GM19193 (cell line): Measurements from ENCODE around the gene BLTP3B.

ENCODE experiments used
- POLR2A ChIP-seq: IDR thresholded peaks from 4 replicates; pipeline ENCODE4 v1.6.1; 2011; ENCODE audit not compliant: insufficient read depth, insufficient read length; ENCODE audit errors: extremely low read depth

BLTP3B gene

DNA sequence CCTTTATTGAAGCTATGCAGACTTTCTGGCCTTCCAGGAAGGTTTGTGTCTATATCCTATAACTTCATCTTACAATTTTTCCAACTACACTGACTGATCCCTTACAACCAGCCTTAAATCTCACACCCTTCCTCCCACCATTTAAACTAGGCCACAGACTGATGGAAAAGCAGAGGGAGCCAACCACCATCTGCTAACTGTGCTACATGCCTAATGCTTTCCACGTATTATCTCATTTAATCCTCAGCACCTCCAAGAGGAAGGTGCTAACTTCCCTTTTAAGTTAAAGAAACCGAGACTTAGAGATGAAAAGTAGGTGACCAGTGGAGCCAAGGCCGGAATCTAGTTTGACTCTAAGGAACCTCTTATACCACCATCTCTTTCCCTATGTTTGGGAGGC lies 22.7 kb upstream of the BLTP3B start:
- no peak for TF ChIP-seq POLR2A

DNA sequence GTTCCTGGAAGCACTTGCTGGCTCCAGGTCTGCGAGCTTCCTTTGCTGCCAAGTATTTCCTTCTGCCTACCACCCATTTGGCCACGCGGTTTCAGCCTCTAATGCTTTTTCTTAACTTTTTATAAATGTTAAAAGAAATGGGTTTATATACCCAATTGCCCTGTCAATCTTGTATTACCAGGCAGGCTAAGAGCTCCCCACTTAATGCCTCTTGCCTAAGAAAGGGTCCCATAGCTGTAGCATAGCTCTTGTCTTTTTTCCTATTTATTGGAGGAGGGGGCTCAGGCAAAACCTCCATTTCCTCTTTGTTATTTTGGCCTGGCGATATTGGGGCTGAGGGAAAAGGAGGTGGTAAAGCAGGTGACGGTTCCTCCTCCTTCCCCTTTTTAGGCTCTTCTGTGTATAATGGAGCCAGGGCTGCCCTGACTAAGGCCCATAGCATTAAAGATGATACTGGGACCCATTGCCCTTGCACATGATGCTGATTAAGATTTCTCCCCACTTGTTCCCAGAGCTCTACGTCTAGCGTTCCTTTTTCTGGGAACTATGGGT lies 21.6 kb upstream of the BLTP3B start:
- TF ChIP-seq POLR2A = no peak

DNA sequence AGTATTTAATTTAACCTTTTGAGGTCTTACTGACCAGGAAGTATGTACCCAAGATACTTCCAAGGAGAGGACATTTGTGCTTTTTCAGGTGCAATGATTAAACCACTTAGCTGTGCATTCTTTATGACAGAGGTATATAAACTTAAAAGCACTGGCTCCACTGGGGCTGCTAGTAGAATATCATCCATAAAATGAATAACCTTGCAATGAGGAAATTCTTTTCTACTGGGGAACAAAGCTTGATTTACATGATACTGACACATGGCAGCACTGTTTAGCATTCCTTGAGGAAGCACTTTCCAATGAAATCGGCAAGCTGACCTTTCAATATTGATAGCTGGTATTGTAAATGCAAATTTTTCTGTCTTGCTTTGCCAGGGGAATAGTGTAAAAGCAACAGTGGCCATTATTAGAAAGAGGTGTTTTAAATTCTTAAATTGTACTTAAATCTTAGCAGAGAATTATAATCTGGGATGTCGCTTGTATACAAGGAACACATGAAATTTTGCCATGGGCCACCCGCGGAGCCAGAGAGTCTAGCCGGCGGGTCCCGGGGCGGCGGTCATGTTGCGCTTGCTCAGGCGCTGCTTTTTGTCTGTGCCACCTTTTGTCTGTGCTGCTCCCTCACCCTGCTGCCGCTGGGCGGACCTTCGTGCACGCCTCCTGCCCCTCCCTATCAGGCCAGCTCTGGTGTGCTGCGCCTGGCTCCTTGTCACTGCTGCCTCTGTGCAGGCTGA lies 20.9 kb upstream of the BLTP3B start:
- no peak for TF ChIP-seq POLR2A

DNA sequence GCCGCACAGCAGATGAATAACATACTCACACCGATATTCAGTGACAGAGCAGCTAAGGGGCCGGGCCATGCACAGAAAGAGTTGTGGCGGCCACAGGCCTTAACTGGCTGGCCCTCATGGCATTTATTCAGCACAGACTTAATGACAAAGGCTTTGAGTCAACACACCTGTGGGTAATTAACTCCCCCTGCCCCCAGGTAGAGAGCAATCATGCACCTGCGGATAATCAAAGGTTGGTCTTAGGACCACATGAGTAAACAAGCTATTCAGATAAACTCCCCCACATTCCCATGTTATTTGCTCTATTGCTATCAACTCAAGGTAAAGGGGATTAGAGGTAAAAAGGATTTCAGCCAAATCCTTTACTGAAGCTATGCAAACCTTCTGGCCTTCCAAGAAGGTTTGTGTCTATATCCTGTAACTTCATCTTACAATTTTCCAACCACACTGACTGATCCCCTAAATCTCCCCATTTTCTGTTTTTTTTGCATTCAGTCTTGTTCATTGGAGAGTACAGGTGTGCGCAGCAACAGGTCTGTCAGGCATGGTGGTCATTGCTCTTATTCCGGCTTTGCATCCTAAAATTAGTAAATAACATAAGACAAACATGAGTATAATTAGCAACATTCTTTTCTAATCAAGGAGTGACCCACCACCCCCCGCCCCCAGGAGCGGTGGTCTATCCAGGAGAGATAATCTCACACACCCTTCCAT lies 16.9 kb upstream of the BLTP3B start:
- TF ChIP-seq POLR2A = no peak

DNA sequence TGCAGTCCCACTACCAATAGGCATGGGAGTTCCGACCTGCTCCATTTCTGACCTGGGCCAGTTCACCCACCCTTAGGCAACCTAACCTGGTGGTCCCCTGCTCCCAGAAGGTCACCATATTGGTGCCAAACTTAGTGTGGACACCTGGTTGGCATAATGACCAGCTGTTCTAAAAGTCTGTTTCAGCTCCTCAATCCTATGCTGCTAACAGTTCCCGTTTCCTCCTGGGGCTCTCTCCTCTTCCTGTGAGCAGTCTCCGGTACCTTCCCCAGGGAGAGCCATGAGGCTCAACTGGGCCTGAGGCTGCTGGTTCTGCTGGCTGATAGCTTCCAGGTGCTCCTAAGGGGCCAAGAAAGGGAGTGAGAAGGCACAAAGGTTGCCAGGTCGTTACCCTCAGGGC lies 15.9 kb upstream of the BLTP3B start:
- TF ChIP-seq POLR2A = no peak

DNA sequence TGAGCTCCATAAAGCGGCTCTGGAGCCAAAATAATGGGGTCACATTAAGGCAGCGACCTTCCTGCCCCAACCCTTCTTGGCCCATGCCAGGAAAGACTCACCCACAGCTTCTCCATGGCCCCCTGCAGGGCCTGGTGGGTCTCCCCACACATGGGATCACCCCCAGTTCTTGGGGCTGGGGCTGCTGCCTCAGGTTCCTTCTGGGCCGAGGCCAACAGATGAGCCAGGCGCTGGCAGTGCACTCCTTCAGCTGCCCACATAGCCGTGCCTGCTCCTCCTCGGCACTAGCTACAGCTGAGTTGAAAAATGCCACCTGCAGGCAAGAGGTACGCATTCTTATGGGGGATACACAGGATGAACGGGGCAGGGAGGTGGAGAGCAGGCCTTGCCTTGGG lies 14.8 kb upstream of the BLTP3B start:
- no peak for TF ChIP-seq POLR2A

DNA sequence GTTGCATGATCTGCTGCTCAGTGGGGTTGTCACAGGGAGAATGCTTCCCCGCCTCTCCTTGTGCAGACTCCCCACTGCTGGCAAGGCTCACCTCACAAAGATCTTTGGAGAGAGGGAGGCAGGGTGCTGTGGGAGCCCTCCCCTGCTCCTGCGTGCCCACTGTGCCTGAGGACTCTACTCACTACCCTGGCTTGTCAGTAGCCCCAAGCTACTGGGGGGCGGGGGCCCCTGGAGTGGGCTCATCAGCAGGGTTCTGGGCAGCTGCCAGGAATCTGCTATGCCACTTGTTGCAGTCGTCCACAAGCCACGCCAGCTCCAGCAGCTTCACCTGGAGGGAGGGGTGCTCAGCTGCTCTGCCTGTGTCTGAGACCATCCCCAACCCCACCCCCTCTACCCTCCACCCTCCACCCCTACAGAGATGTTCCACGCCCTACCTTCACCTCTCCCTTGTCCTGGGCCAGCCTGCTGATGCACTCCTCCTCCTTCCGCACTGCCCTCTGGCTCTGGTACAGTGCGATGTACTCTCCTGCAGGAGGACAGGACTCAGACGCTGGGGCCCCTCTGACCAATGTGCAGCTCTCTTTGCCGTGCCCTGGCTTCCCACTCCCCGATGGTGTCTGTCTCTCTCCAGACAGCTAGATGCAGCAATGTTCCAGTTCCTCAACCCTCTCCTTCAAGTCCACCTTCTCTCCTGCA lies 14.2 kb upstream of the BLTP3B start:
- no peak for TF ChIP-seq POLR2A

DNA sequence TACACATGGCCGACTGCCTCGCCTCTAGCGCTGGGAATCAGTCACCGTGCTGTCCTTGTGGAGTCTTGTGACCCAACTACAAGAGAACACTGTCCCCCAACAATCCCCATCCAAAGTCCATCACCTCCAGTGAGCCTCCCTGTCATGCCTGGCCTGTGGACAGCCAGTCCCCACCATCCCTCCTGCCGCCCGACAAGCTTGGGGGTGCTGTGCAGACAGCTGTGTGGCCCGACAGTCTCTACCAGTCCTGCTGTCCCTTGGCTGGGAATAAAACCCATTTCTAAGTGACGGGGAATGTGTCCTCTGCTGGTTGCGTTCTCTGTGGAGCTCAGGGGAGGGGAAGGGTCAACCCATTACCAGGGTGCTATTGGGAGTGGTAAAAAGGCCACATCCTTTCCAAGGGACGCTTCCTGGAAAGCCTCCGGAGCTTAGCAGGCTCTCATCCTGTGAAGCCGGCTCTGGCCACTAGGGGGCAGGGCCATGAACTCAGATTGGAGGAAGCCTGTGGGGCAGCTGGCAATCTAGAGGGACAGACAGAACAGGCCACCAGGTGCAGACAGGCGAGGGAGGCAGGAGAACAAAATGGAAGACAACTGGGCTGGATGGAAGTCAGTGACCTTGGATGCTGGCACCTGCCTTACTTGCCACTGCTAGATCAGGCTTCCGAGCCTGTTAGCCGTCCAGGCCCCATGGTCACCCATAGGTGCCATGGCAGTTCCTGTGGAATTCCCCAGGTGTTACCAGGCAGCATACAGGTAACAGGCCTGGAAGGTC lies 12.0 kb upstream of the BLTP3B start:
- TF ChIP-seq POLR2A = no peak

DNA sequence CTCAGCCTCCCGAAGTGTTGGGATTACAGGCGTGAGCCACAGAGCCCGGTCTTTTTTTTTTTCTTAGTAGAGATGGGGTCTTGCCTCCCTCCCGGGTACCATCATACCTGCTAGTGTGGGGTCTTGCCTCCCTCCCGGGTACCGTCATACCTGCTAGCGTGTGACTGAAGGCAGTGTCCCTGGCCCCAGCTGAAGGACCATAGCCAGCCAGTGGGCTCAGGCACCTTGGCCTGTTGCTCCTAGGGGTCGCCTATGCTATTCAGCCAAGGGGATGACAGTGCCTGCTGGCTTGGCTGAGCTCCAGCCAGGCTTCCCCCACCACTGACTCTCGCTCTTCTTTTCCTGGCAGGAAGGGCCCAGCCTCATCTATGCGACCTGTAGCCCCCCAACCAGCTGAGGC lies 10.5 kb upstream of the BLTP3B start:
- no peak for TF ChIP-seq POLR2A

DNA sequence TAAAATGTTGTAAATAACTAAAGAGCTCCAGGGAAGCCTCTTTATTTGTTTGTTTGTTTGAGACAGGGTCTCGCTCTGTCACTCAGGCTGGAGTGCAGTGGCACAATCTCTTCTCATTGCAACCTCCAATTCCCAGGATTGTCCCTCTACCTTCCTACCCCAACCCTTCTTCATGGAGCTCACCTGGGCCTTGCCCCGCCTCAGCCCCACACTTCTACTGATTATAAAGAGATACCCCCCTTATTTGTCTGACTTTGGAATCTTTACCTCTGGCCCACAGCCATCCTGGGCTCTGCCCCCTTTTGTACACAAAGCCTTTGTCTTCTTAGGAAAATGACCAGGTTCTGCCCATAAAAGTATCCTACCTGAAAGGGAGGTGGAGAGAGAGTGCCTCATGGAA lies 9.1 kb upstream of the BLTP3B start:
- TF ChIP-seq POLR2A = no peak

DNA sequence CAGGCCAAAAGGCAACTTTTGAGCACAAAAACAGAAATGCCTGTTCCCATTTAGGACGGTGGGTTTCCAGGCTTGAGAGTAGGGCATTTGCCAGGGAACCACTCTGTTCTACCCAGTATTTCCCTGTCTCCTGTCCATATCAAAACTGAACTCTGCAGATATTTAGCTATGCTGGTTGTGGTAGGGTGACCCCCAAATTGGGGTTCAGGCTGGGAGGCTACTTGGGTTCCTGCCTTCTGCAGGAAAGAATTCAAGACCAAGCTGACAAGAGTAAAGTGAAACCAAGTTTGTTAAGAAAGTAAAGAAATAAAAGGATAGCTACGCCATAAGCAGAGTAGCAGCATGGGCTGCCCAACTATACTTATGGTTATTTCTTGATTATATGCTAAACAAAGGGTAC lies 3.6 kb upstream of the BLTP3B start:
- no peak for TF ChIP-seq POLR2A

DNA sequence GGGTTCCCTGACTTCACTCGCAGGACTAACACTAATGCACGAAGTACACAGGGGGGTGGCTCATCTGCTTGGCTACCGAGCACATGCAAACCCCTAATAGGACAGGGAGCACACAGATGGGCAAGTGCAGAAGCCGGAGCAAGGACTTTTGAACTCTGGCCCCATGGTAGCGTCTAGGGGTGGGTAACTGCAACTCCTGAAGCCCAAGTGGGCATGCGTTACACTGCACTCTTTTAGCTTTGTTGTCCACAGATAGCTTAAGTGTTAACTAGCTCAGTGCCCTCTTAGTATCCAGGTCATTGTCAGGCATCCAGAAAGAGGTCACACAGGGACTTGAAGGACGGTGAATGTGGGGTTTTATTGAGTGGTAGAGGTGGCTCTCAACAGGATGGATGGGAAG lies 3.0 kb upstream of the BLTP3B start:
- TF ChIP-seq POLR2A = no peak

DNA sequence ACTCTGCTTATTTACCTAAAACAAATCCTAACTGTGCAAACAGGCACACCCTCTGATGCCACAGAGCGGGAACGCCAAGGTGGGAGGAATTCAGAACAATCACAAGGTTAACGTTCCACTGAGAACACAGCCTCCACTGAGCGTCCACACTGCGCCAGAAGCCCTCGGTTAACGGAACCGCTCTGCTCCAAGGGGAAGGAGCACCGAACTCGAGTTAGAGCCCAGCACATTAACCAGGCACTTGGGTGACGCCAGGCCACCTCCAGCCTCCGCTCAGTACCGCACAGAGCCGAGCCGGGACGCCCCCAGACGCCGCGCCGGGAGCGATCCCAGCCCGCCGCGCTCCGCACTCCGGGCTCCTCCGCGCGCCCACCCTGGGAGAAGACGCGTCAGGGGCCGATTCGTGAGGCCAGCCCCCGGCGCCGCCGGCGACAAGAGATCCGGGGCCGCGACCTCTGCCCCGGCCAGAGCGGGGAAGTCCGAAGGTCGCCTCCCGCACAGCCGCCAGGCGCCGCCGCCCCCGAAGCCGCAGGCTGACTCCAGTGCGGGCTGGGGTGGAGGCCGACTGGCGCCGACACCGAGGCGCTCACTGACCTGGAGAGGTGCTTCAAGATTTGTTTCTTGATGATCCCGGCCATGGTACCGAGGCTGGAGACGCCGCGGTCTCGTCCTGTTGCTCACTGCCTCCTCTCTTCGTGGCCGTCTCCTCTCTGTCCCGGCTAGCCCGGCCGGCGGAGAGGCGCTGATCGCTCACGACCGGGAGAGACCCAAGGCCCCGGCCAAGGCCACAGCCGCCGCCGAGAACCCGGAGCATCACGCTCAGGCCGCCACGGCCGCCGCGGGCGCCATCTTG lies 450 bp downstream of the BLTP3B start:
- peak; percentile 98 for TF ChIP-seq POLR2A

DNA sequence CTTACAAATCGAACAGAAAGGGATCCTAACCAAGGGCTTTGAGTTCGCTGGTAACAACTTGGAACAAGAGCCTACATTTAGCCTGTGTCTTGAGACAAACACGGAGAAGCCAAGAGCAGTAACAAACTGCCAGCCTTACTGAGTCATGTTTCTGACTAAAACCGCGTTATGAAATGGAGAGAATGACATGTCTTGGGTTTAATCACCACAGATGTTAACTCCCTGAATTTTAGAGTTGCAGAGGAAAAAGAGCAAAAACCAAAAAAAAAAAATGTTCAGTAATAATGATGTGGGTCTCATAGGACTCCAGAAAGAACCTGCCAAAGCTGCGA lies 1.0 kb downstream of the BLTP3B start:
- TF ChIP-seq POLR2A = no peak
